Ishikawa (cell line): Measurements from ENCODE around the gene NFRKB.

ENCODE experiments used
- CEBPB ChIP-seq: IDR thresholded peaks from 2 replicates; pipeline ENCODE4 v1.6.1; 2012
- CREB1 ChIP-seq: IDR thresholded peaks from 2 replicates; pipeline ENCODE4 v1.6.1; 2012; ENCODE audit warnings: low read depth
- EP300 ChIP-seq: IDR thresholded peaks from 2 replicates; pipeline ENCODE4 v1.6.1; 2012; ENCODE audit warnings: borderline replicate concordance
- TAF1 ChIP-seq: IDR thresholded peaks from 2 replicates; pipeline ENCODE4 v1.6.1; 2012; ENCODE audit warnings: low read depth, mild to moderate bottlenecking
- TCF12 ChIP-seq: IDR thresholded peaks from 2 replicates; pipeline ENCODE4 v1.6.1; 2012; ENCODE audit warnings: low read depth
- TEAD4 ChIP-seq: IDR thresholded peaks from 2 replicates; pipeline ENCODE4 v1.6.1; 2012
- YY1 ChIP-seq: IDR thresholded peaks from 2 replicates; pipeline ENCODE4 v1.6.1; 2012; ENCODE audit warnings: low read depth
- ZBTB7A ChIP-seq: IDR thresholded peaks from 2 replicates; pipeline ENCODE4 v1.6.1; 2012; ENCODE audit warnings: low read depth
- TF ChIP-seq, protein P1 (sequence below): IDR thresholded peaks from 2 replicates; pipeline ENCODE4 v1.6.1; 2012
- TF ChIP-seq, protein P2 (sequence below): IDR thresholded peaks from 2 replicates; pipeline ENCODE4 v1.6.1; 2012; ENCODE audit warnings: low read depth, mild to moderate bottlenecking

DNA sequence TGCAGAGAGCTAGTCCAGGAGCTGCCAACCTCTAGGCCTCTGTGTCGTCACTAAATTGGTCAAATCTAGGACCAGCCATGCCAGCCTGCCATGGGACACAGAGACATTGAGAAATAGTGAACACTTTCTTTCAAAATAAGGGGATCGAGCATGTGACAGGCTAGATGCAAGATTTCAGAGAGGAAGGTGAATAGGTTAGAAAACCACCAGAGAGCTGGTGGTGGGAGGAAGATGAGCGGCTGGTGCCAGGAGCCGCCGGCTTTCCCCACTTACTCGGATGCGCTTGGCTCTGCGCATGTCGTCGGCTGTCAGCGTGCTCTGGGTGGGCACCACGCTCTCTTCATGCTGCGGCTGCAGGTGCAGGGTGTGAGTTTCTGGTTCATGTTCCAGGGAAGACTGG lies 35.4 kb upstream of the NFRKB start:
- TF ChIP-seq, protein P1, sequence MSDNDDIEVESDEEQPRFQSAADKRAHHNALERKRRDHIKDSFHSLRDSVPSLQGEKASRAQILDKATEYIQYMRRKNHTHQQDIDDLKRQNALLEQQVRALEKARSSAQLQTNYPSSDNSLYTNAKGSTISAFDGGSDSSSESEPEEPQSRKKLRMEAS, result no peak
- TF ChIP-seq CEBPB, result no peak
- TF ChIP-seq TAF1, result no peak
- TF ChIP-seq, protein P2, sequence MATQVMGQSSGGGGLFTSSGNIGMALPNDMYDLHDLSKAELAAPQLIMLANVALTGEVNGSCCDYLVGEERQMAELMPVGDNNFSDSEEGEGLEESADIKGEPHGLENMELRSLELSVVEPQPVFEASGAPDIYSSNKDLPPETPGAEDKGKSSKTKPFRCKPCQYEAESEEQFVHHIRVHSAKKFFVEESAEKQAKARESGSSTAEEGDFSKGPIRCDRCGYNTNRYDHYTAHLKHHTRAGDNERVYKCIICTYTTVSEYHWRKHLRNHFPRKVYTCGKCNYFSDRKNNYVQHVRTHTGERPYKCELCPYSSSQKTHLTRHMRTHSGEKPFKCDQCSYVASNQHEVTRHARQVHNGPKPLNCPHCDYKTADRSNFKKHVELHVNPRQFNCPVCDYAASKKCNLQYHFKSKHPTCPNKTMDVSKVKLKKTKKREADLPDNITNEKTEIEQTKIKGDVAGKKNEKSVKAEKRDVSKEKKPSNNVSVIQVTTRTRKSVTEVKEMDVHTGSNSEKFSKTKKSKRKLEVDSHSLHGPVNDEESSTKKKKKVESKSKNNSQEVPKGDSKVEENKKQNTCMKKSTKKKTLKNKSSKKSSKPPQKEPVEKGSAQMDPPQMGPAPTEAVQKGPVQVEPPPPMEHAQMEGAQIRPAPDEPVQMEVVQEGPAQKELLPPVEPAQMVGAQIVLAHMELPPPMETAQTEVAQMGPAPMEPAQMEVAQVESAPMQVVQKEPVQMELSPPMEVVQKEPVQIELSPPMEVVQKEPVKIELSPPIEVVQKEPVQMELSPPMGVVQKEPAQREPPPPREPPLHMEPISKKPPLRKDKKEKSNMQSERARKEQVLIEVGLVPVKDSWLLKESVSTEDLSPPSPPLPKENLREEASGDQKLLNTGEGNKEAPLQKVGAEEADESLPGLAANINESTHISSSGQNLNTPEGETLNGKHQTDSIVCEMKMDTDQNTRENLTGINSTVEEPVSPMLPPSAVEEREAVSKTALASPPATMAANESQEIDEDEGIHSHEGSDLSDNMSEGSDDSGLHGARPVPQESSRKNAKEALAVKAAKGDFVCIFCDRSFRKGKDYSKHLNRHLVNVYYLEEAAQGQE, result no peak
- no peak for TF ChIP-seq ZBTB7A
- TF ChIP-seq TCF12, result no peak
- no peak for TF ChIP-seq CREB1
- no peak for TF ChIP-seq TEAD4
- no peak for TF ChIP-seq EP300
- no peak for TF ChIP-seq YY1
